ENCODE results near the gene FBLIM1.
"Not testable (repeated sequence)": the region's sequence is repeated elsewhere in the genome, so short reads cannot be mapped to it uniquely, and the experiment has no call there.

The FBLIM1 gene

DNA sequence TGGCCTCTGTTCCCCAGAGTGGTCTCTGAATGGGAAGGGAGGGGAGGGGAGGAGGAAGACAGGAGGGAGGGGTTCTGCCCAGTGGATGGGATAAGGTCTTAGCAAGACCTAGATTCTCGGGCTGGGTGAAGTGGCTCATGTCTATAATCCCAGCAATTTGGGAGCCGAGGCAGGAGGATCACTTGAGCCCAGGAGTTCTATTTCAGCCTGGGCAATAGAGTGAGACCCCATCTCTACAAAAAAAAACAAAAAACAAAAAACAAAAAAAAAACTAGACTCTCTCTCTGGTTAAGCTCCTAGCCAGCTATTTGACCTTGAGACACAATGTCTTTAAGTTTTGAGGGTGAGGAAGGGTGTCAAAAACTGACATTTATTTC, 37.5 kb downstream of the FBLIM1 start:
- no peaks in the 10 kb centered on the region for H3K36me3 ChIP-seq (ENCODE audit: insufficient read depth, low read length)
- H3K9me3 ChIP-seq (ENCODE audit: control insufficient read depth, insufficient read depth, low read length), result no peaks in the 10 kb centered on the region
- H3K4me1 ChIP-seq (ENCODE audit: insufficient read depth, low read length), result peaks cover 29% of the 10 kb centered on the region
- no peak overlapping the region for H3K9ac ChIP-seq (ENCODE audit: low read depth, low read length)

DNA sequence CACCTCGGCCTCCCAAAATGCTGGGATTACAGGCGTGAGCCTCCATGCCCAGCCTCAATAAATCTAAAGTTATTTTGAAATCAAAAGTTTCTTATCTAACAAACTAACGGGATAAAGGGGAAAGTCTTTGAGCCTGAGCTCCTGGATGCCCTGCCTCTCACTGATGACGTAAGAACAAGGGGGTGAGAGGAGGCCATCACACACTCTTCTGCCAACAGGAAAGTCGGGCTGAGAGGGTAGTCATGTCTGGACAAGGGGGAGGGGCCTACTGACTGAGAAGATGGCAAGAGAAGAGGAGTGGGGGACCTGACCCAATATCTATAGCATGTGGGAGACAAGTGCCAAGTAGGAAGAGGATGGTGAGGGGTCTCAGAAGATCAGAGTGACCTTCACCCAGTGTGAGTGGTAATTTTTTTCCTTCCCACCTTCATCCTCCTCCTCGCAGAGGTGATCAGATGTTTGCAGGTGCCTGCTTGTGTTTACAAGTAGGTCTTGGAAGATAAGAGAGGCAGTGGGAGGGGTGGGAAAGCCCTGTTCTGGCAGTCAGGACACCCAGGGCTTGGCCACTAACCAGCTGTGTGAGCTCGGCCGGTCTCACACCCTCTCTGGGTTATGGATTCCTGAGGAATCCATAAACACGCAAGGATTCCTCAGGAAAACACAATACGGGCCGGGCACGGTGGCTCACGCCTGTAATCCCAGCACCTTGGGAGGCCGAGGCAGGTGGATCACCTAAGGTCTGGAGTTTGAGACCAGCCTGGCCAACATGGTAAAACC, 39.2 kb downstream of the FBLIM1 start:
- H3K9ac ChIP-seq (ENCODE audit: low read depth, low read length), result no peak overlapping the region
- peaks cover 31% of the 10 kb centered on the region for H3K4me1 ChIP-seq (ENCODE audit: insufficient read depth, low read length)
- H3K36me3 ChIP-seq (ENCODE audit: insufficient read depth, low read length), result no peaks in the 10 kb centered on the region
- H3K9me3 ChIP-seq (ENCODE audit: control insufficient read depth, insufficient read depth, low read length), result no peaks in the 10 kb centered on the region

DNA sequence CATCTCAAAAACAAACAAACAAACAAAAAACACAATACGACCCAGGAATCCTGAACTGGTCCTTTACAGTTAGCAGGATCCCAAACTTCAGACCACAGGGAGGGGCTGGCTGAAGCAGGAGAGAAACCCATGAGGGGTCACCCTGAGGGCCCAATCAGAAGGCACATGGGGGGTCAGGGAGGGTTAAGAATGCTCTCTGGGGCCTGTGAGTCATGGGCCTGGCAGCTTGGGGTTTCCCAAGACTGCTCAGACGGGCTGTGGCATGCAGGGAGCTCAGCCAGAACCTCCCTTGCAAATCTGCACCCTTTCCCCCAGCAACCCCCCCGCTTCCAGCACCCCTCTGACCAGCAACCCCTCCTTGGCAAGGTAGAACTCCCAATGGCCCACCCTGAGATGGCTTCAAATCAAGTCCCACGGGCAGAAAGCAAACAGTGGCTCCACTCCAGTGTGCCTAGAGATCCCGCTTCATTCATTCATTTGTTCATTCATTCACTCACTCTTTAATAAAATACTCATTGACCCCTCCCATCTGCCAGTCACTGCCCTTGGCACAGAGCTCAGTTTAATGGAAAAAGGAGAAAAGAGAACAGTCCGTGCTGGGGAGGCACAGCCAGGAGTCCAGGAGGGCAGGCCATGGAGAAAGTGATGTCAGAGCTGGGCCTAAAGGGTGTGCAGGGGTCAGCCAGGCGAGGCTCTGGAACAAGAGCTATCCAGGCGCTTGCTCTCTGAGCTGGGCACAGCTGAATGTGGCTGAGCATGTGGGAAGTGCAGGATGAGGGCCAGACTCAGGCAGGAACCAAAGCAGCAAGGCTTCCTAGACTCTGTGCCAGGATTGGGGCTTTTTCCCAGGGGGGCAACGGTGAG, 40.6 kb downstream of the FBLIM1 start:
- Histone ChIP-seq H3K36me3 (ENCODE audit: insufficient read depth, low read length) (no peaks in the 10 kb centered on the region), H3K9ac (ENCODE audit: low read depth, low read length) (no peak overlapping the region; the same call in 1 of the 2 replicates), H3K9me3 (ENCODE audit: control insufficient read depth, insufficient read depth, low read length) (no peaks in the 10 kb centered on the region), H3K4me1 (ENCODE audit: insufficient read depth, low read length) (peaks cover 28% of the 10 kb centered on the region)

DNA sequence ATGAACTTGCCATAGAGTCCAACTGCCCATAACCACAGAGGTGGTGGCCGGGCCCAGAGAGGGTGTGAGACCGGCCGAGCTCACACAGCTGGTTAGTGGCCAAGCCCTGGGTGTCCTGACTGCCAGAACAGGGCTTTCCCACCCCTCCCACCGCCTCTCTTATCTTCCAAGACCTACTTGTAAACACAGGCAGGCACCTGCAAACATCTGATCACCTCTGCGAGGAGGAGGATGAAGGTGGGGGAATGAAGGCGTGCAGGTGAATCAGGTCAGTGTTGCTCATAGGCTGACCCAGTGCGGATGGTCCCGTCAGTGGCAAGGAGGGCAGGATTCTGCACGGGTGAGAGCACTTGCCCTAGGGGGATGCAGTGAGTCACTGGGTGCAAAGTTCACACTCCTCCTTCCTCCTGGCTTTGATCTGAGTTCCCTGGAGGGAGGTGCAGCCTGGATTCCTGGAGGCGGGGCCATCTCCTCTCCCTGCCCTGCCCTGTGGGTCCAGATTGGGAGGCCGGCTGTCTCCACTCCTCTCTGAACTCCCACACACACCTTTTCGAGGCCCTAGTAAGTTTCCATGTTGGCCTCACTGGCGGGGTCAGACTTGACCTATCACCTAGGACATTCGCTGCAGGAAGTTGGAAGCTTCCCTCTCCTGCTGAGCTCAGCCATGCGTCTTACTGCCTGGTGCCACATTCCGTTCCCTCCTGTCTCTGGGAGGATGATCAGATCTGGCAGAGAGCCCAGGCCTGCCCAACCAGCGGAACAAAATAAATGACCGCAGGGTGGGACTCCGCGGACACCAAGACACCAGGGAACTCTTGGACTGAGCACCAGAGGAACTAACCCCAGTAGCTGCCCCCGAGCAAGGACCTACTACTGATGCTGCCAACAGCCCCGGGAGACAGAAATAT, 41.6 kb downstream of the FBLIM1 start:
- Histone ChIP-seq H3K9ac (ENCODE audit: low read depth, low read length) (no peak overlapping the region; the same call in 1 of the 2 replicates), H3K4me1 (ENCODE audit: insufficient read depth, low read length) (peaks cover 26% of the 10 kb centered on the region), H3K36me3 (ENCODE audit: insufficient read depth, low read length) (no peaks in the 10 kb centered on the region)

DNA sequence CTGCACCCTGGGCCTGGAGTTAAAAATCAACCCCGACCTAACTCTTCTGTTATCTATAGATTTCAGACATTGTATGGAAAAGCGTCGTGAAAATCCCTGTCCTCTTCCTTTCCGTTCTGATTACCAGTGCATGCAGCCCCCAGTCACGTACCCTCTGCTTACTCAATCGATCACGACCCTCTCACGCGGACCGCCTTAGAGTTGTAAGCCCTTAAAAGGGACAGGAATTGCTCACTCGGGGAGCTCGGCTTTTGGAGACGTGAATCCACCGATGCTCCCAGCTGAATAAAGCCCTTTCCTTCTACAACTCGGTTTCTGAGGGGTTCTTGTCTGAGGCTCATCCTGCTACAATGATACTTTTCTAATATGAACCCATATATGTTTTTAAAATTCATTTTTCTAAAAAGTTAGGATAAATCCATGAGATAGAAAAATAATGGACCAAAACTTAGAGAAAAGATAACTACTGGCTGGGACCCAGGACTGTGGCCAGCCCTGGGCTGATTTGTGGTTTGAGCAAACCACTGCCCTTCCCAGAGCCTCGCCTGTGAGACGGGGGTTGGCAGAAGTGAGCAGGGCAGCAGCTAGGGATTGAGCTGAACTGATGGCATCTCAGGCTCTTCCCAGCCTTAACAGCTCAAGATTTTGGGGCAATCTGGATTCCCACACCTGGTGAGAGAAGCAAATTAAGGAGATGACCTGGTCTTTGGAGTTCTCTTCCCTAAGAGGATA, 43.8 kb downstream of the FBLIM1 start:
- Histone ChIP-seq H3K36me3 (ENCODE audit: insufficient read depth, low read length) (no peaks in the 10 kb centered on the region), H3K4me1 (ENCODE audit: insufficient read depth, low read length) (peaks cover 26% of the 10 kb centered on the region), H3K9me3 (ENCODE audit: control insufficient read depth, insufficient read depth, low read length) (no peaks in the 10 kb centered on the region), H3K9ac (ENCODE audit: low read depth, low read length) (no peak overlapping the region)

More for the DNA sequence above, 41.6 kb downstream of the FBLIM1 start:
- no peaks in the 10 kb centered on the region for H3K9me3 ChIP-seq (ENCODE audit: control insufficient read depth, insufficient read depth, low read length)

DNA sequence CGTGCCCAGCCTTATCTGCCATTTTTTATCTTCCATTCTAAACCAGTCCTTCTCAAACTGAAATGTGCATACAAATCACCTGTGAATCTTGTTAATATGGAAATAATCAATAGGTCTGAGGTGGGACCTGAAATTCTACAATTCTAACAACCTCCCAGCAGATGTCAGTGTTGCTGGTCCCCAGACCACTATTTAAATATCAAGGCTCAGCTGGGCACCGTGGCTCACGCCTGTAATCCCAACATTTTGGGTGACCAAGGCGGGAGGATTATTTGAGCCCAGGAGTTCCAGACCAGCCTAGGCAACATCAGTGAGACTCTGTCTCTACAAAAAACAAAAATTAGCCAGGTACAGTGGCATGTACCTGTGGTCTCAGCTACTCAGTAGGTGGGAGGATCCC, 44.8 kb downstream of the FBLIM1 start:
- Histone ChIP-seq H3K9me3 (ENCODE audit: control insufficient read depth, insufficient read depth, low read length) (no peaks in the 10 kb centered on the region), H3K9ac (ENCODE audit: low read depth, low read length) (no peak overlapping the region), H3K36me3 (ENCODE audit: insufficient read depth, low read length) (no peaks in the 10 kb centered on the region), H3K4me1 (ENCODE audit: insufficient read depth, low read length) (peaks cover 26% of the 10 kb centered on the region)

DNA sequence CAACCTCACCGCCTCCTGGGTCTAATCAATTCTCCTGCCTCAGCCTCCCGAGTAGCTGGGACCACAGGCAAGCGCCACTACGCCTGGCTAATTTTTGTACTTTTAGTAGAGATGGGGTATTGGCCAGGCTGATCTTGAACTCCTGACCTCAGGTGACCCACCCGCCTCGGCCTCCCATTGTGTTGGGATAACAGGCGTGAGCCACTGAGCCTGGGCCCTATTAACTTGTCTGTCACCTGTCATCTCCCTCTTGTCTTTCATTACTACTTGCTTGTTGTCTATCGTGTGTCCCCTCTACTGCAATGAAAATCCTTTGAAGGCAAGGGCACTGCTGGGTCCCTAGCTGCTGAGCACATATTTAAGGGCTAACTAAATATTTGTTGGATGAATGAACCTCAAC, 45.5 kb downstream of the FBLIM1 start:
- peaks cover 27% of the 10 kb centered on the region for H3K4me1 ChIP-seq (ENCODE audit: insufficient read depth, low read length)
- no peaks in the 10 kb centered on the region for H3K9me3 ChIP-seq (ENCODE audit: control insufficient read depth, insufficient read depth, low read length)
- no peaks in the 10 kb centered on the region for H3K36me3 ChIP-seq (ENCODE audit: insufficient read depth, low read length)
- H3K9ac ChIP-seq (ENCODE audit: low read depth, low read length), result no peak overlapping the region

DNA sequence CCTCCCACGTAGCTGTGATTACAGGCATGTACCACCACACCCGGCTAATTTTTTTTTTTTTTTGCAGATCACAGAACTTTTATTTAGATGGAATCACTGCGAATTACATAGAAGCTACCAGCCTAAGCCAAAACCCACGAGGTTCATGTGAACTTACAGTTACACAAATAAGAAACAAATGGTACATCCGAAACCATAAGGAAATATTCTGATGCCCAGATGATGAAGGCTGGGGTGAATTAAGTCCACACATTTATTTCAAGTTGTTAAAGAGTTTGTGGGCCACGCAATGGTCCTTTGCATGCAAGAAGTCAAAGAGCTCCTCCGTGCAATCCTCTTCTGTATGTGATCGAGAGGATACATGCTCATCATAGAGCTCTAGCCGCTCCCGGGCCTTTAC, 48.5 kb downstream of the FBLIM1 start:
- Histone ChIP-seq H3K36me3 (ENCODE audit: insufficient read depth, low read length) (no peaks in the 10 kb centered on the region), H3K9me3 (ENCODE audit: control insufficient read depth, insufficient read depth, low read length) (no peaks in the 10 kb centered on the region), H3K9ac (ENCODE audit: low read depth, low read length) (no peak overlapping the region), H3K4me1 (ENCODE audit: insufficient read depth, low read length) (peaks cover 8% of the 10 kb centered on the region)

DNA sequence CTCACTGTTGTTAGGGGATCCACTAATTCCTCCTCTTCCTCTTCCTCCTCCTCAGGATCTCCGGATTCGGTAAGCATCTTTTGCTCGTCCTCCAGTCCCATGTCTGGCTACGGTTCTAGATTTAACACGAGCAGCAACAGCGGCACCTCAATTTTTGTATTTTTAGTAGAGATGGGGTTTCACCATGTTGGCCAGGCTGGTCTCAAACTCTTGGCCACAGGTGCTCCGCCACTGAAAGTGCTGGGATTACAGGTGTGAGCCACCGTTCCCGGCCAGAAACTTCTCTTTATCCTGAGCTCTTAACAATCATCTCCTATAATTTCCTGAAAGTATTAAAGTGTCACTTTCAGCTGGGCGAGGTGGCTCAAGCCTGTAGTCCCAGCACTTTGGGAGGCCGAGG, 49.0 kb downstream of the FBLIM1 start, which contains the start of gene UQCRHL:
UQCRHL (minus strand) TSS at position 101 of the 400 bp plus-strand sequence; CDS start at position 101, 0 bp downstream.
- H3K9ac ChIP-seq (ENCODE audit: low read depth, low read length); H3K4me1 ChIP-seq (ENCODE audit: insufficient read depth, low read length); H3K36me3 ChIP-seq (ENCODE audit: insufficient read depth, low read length); H3K9me3 ChIP-seq (ENCODE audit: control insufficient read depth, insufficient read depth, low read length): not testable (repeated sequence)

DNA sequence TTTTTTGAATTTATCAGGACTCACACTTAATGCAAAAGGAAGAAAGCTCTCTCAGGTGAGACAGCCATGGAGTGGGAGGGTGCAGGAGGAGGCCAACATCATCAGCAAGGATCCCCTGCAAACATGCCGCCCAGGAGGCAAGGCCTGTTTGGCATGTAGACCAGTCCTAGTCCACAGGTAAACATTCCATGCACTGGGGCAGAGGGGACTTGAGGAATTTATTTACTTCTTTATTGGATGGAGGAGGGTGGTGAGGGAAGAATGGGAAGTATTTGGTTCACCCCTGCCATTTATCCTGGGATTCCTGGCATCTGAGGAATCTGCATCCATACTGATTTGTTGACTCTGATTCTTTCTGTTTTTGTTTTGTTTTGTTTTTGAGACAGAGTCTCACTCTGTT, 50.4 kb downstream of the FBLIM1 start:
- Histone ChIP-seq H3K9ac (ENCODE audit: low read depth, low read length) (no peak overlapping the region), H3K9me3 (ENCODE audit: control insufficient read depth, insufficient read depth, low read length) (no peaks in the 10 kb centered on the region), H3K4me1 (ENCODE audit: insufficient read depth, low read length) (peaks cover 4% of the 10 kb centered on the region; the same call in 1 of the 2 replicates), H3K36me3 (ENCODE audit: insufficient read depth, low read length) (no peaks in the 10 kb centered on the region)

DNA sequence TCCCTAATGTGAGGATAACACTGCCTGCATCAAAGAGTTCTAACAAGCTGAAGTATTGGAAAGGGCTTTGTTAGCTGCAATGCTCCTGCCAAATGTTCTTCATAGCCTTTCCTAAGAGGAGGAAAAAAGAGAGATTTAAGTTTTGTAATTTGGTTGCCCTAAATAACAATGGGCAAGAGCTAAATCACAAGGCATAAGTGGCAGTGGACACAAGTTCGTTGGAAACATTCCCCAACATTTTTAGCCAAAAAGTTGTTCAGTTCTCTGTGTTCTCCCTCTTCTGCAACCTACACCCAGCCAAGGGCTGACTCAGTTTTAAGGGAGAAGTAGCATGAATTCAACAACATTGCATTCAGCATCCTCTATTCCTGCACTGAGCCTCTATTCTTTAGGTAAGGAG, 51.5 kb downstream of the FBLIM1 start:
- peaks cover 4% of the 10 kb centered on the region; the same call in 1 of the 2 replicates for H3K4me1 ChIP-seq (ENCODE audit: insufficient read depth, low read length)
- no peaks in the 10 kb centered on the region for H3K9me3 ChIP-seq (ENCODE audit: control insufficient read depth, insufficient read depth, low read length)
- no peak overlapping the region for H3K9ac ChIP-seq (ENCODE audit: low read depth, low read length)
- H3K36me3 ChIP-seq (ENCODE audit: insufficient read depth, low read length), result no peaks in the 10 kb centered on the region

DNA sequence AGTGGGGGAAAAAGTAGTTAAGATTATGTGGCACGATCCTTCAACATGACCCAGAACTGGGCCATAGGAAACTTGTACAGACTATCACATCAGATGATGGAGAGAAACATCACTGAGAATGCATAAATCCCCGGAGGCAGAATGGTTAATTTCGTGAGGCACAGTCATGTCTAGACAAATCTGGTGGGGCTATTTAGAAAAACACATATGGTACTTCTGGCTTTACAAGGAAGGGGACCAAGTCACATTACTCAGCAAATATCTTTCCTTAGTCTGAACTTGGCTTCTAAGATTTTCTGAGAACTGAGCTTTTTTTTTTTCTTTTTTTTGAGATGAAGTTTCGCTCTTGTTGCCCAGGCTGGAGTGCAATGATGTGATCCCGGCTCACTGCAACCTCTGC, 58.1 kb downstream of the FBLIM1 start:
- H3K4me1 ChIP-seq (ENCODE audit: insufficient read depth, low read length), result no peaks in the 10 kb centered on the region
- H3K36me3 ChIP-seq (ENCODE audit: insufficient read depth, low read length), result no peaks in the 10 kb centered on the region
- no peak overlapping the region for H3K9ac ChIP-seq (ENCODE audit: low read depth, low read length)

DNA sequence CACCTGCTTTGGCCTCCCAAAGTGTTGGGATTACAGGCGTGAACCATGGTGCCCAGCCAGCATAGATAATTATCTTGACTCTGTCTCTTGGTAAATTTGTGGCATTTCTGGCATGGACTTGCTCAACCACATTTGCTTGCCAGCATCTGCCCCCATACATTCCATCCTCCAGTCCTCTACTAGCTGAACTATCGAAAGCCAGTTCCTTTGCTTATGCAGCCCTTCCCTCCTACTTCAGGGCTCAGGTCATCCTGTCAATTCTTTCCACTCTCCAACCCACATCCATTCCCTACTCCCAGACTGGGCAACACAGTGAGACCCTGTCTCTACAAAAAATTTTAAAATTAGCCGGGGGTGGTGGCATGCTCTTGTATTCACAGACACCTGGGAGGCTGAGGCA, 61.9 kb downstream of the FBLIM1 start:
- no peaks in the 10 kb centered on the region for H3K36me3 ChIP-seq (ENCODE audit: insufficient read depth, low read length)
- no peak overlapping the region for H3K9ac ChIP-seq (ENCODE audit: low read depth, low read length)
- H3K9me3 ChIP-seq (ENCODE audit: control insufficient read depth, insufficient read depth, low read length), result no peaks in the 10 kb centered on the region
- H3K4me1 ChIP-seq (ENCODE audit: insufficient read depth, low read length), result no peaks in the 10 kb centered on the region

More for the DNA sequence above, 58.1 kb downstream of the FBLIM1 start:
- H3K9me3 ChIP-seq (ENCODE audit: control insufficient read depth, insufficient read depth, low read length), result no peaks in the 10 kb centered on the region

Data from ES-I3 (cell line).